ENCODE results near the gene SMC1B. TPM values are rescaled to one million over a fixed set of nuclear protein-coding genes. Genes with fewer than 3 reads are reported as not detected.

Gene SMC1B
- total and polyA plus RNA-seq, 10 donors = 0.06 to 0.12 (median 0.10) TPM; not detected in 7

- Histone ChIP-seq H3K4me1 (no peaks in the 10 kb centered on the region), H3K27ac (no peak overlapping the region), H3K9me3 (no peaks in the 10 kb centered on the region), H3K36me3 (peaks cover 0 to 5% (median 0%) of the 10 kb centered on the region in 6 donors), H3K4me3 (no peak overlapping the region), H3K27me3 (replicated peaks in 1 of 7) (no peaks in the 10 kb centered on the region)
- intact Hi-C loops (cut with DNase I; ENCODE audit: low total_unique reads) = no loop called here
- 94 to 100% (median 97%) methylated on average over 1 of the region's 1 CpG for WGBS, 5 donors
- TF ChIP-seq POLR2A (IDR thresholded peaks at IDR 0.05) (no peak), CTCF (IDR thresholded peaks at IDR 0.05 in 8 of 11, conservative IDR thresholded peaks at IDR 0.05 in 3 of 11) (no peak), POLR2AphosphoS5 (IDR thresholded peaks at IDR 0.05) (no peak)
- no peak for DNase-seq
Observed at GRCh38 chr22:45351956-45352355, 61.4 kb downstream of the SMC1B start.

- no peak for DNase-seq
- no peaks in the 10 kb centered on the region for H3K27me3 ChIP-seq (replicated peaks in 1 of 7)
- no peak for TF ChIP-seq POLR2A (IDR thresholded peaks at IDR 0.05)
- no peak for TF ChIP-seq CTCF (IDR thresholded peaks at IDR 0.05 in 8 of 11, conservative IDR thresholded peaks at IDR 0.05 in 3 of 11)
- TF ChIP-seq POLR2AphosphoS5 (IDR thresholded peaks at IDR 0.05) = no peak
- no peaks in the 10 kb centered on the region for H3K4me1 ChIP-seq
- WGBS, 5 donors = 92 to 99% (median 95%) methylated on average over 3 of the region's 3 CpGs
- intact Hi-C loops (cut with DNase I; ENCODE audit: low total_unique reads) = no loop called here
- H3K9me3 ChIP-seq = no peaks in the 10 kb centered on the region
- H3K27ac ChIP-seq = no peak overlapping the region
- H3K4me3 ChIP-seq = no peak overlapping the region
- H3K36me3 ChIP-seq = peaks cover 0 to 21% (median 0%) of the 10 kb centered on the region in 6 donors
Observed at GRCh38 chr22:45349916-45350315, 63.5 kb downstream of the SMC1B start.

- 62 to 81% (median 75%) methylated on average over 5 of the region's 5 CpGs for whole genome bisulfite sequencing, 5 donors
- H3K27me3 ChIP-seq (replicated peaks in 1 of 7) = no peaks in the 10 kb centered on the region
- peaks cover 0 to 74% (median 27%) of the 10 kb centered on the region in 6 donors for H3K36me3 ChIP-seq
- TF ChIP-seq CTCF (IDR thresholded peaks at IDR 0.05 in 8 of 11, conservative IDR thresholded peaks at IDR 0.05 in 3 of 11) = no peak
- TF ChIP-seq POLR2AphosphoS5 (IDR thresholded peaks at IDR 0.05) = no peak
- TF ChIP-seq POLR2A (IDR thresholded peaks at IDR 0.05) = no peak
- H3K4me1 ChIP-seq = peaks cover 0 to 12% (median 0%) of the 10 kb centered on the region in 6 donors
- DNase-seq = no peak
- no peak overlapping the region for H3K27ac ChIP-seq
- no peak overlapping the region for H3K4me3 ChIP-seq
- H3K9me3 ChIP-seq = no peaks in the 10 kb centered on the region
- intact Hi-C loops (cut with DNase I; ENCODE audit: low total_unique reads) = no loop called here
Observed at GRCh38 chr22:45344334-45344733, 69.1 kb downstream of the SMC1B start.

- H3K27ac ChIP-seq = no peak overlapping the region
- no peak overlapping the region for H3K4me3 ChIP-seq
- WGBS, 5 donors = 84 to 95% (median 92%) methylated on average over 8 of the region's 8 CpGs
- no peaks in the 10 kb centered on the region for H3K27me3 ChIP-seq (replicated peaks in 1 of 7)
- peaks cover 0 to 86% (median 35%) of the 10 kb centered on the region in 6 donors for H3K36me3 ChIP-seq
- no peak for DNase-seq
- TF ChIP-seq CTCF (IDR thresholded peaks at IDR 0.05 in 8 of 11, conservative IDR thresholded peaks at IDR 0.05 in 3 of 11) = no peak
- TF ChIP-seq POLR2AphosphoS5 (IDR thresholded peaks at IDR 0.05) = peak in 1 of 3 donors; percentile 7
- TF ChIP-seq POLR2A (IDR thresholded peaks at IDR 0.05) = no peak
- no peaks in the 10 kb centered on the region for H3K9me3 ChIP-seq
- intact Hi-C loops (cut with DNase I; ENCODE audit: low total_unique reads) = no loop called here
- peaks cover 0 to 12% (median 0%) of the 10 kb centered on the region in 6 donors for H3K4me1 ChIP-seq
Observed at GRCh38 chr22:45343143-45343542, 70.3 kb downstream of the SMC1B start.

All from spleen (tissue), 11 donors.